Stomach (tissue), 9 donors: ENCODE data around the gene E2F2. TPM values are rescaled to one million over a fixed set of nuclear protein-coding genes. Genes with fewer than 3 reads are reported as not detected.
A peak's percentile ranks its signal among the peaks of the same experiment; 100 is the strongest.

ENCODE experiments used
- DNase-seq, 2 donors: peaks; one replicate each; pipeline versions ENCODE4 v3.0.0 to v3.0.0-alpha.2; 2013 to 2019
- H3K27ac ChIP-seq, 5 donors: fragments of 200-600 bp in 4 of 5; sonication (generic) in 4 of 5; one replicate each; pipeline ENCODE4 v1.5.1; 2013 to 2019; ENCODE audit warnings: mild to moderate bottlenecking in 1 of 5, moderate library complexity in 1 of 5
- H3K27me3 ChIP-seq, 3 donors: fragments of 200-600 bp; sonication (generic); one replicate each; pipeline ENCODE4 v1.5.1; 2017 to 2019; ENCODE audit warnings: mixed run types in 1 of 3
- H3K36me3 ChIP-seq, 4 donors: fragments of 200-600 bp; sonication (generic); 1 replicate in 3 of 4; 2 replicates in 1 of 4; pipeline ENCODE4 v1.5.1; 2016 to 2019
- H3K4me1 ChIP-seq, 4 donors: fragments of 200-600 bp; sonication (generic); one replicate each; pipeline ENCODE4 v1.5.1; 2016 to 2019
- H3K4me3 ChIP-seq, 4 donors: fragments of 200-600 bp; sonication (generic) in 3 of 4; one replicate each; pipeline ENCODE4 v1.5.1; 2016 to 2019; ENCODE audit warnings: mild to moderate bottlenecking in 1 of 4
- H3K9me3 ChIP-seq, 4 donors: fragments of 200-600 bp; sonication (generic); one replicate each; pipeline ENCODE4 v1.5.1; 2016 to 2019
- EP300 ChIP-seq: sonication (generic); formaldehyde crosslinking; IDR thresholded peaks from one replicate; pipeline ENCODE4 v1.6.1; 2017; ENCODE audit warnings: antibody characterized with exemption
- POLR2A ChIP-seq, 4 donors: fragments of 450-650 bp; IDR thresholded peaks; one replicate each; pipeline ENCODE4 v1.6.1; 2016; ENCODE audit warnings: antibody characterized with exemption in 4 of 4, control low read depth in 2 of 4, mild to moderate bottlenecking in 1 of 4, moderate library complexity in 1 of 4
- POLR2AphosphoS5 ChIP-seq, 3 donors: sonication (generic); formaldehyde crosslinking; IDR thresholded peaks; one replicate each; pipeline ENCODE4 v1.6.1; 2016; ENCODE audit warnings: antibody characterized with exemption in 3 of 3
- WGBS, 5 donors: extraction: QIAGEN DNeasy Blood & Tissue Kit in 3 of 5; methylation state at CpG; one replicate each; pipeline versions ENCODE4 v1.1.5 to v1.1.7; 2013 to 2018; 5-methylcytosine and 5-hydroxymethylcytosine counted together
- intact Hi-C: fragments of 100-400 bp; cut with DNase I; formaldehyde crosslinking; loops from one replicate; pipeline ENCODE4 v1.15.1; 2023; ENCODE audit warnings: low total_unique reads
- polyA plus RNA-seq, 3 donors: library from polyadenylated mRNA; stranded (reverse); fragments of 200-250 nt; gene quantifications; one replicate each; pipeline ENCODE4 v1.2.3, GENCODE V29; 2013
- total RNA-seq, 5 donors: library from RNA; depleted of rRNA; stranded (reverse); fragments of >200 nt; gene quantifications; one replicate each; pipeline versions ENCODE4 v1.1.0 to v1.2.3, GENCODE V29; 2014 to 2016
- TF ChIP-seq, protein P1 (sequence below), 7 experiments: fragments of 450-650 bp in 4 of 7; fragments of 200-600 bp in 3 of 7; sonication (generic) in 3 of 7; IDR thresholded peaks; one replicate each; pipeline ENCODE4 v1.5.1; 2016 to 2019; ENCODE audit warnings: antibody characterized with exemption in 7 of 7, control low read depth in 2 of 7, mild to moderate bottlenecking in 1 of 7
- donor health status: healthy with polysubstance abuse.
- donor health status: Bipolar disorder and iron deficiency.
- donor health status: healthy.

E2F2 gene
- total and polyA plus RNA-seq, 8 donors = 0.58 to 27.8 (median 2.5) TPM

DNA sequence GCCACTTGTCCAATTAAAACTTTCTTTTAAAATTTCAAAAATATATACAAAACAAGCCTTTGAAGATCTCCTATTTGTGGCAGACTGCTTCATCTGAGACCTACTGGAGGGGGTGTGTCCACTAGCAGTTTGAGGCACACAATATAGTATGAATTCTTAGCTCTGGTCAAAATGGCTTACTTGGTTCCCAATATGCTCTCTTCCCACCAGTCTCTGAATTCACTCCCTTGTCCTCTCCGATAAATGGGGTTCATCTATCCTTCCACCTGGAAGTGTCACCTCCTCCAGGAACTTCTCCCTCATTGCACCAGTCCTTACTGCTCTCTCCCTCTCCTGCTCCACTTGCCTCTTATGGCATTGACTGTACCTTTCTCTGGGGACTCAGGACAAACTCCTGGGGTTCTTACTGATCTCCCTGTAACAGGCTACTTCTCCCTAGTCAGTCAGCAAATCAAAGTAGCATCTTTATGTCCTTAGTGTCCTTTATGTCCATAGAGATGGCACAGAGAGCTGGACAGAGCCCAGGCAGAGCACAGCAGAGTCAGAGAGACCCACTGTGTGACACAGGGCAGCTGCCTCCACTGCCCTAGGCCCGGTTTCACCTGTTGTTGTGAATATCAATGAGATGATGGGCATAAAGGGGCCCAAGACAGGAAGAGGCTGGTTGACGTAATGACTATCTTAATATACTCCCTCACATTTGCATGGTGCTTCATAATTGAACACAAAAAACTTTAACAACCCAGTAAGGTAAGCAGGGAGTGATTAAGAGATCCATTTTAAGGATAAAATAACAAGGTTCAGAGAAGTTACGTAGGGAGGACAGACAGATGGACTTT lies 50.6 kb downstream of the E2F2 start:
- peak overlapping the region in 4 of 5 donors; percentile 31 to 78 (median 61) for H3K27ac ChIP-seq
- no peak for DNase-seq
- WGBS, 5 donors = 82 to 89% (median 87%) methylated on average over 4 of the region's 4 CpGs
- H3K4me1 ChIP-seq = peaks cover 26 to 76% (median 59%) of the 10 kb centered on the region in 4 donors
- no peak overlapping the region for H3K4me3 ChIP-seq
- no peak for TF ChIP-seq POLR2A (IDR thresholded peaks at IDR 0.05)
- TF ChIP-seq, protein P1, sequence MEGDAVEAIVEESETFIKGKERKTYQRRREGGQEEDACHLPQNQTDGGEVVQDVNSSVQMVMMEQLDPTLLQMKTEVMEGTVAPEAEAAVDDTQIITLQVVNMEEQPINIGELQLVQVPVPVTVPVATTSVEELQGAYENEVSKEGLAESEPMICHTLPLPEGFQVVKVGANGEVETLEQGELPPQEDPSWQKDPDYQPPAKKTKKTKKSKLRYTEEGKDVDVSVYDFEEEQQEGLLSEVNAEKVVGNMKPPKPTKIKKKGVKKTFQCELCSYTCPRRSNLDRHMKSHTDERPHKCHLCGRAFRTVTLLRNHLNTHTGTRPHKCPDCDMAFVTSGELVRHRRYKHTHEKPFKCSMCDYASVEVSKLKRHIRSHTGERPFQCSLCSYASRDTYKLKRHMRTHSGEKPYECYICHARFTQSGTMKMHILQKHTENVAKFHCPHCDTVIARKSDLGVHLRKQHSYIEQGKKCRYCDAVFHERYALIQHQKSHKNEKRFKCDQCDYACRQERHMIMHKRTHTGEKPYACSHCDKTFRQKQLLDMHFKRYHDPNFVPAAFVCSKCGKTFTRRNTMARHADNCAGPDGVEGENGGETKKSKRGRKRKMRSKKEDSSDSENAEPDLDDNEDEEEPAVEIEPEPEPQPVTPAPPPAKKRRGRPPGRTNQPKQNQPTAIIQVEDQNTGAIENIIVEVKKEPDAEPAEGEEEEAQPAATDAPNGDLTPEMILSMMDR (IDR thresholded peaks at IDR 0.05) = no peak
- TF ChIP-seq EP300 = no peak
- no peak for TF ChIP-seq POLR2AphosphoS5 (IDR thresholded peaks at IDR 0.05)
- H3K9me3 ChIP-seq = no peaks in the 10 kb centered on the region
- intact Hi-C loops = no loop called here
- peaks cover 0 to 18% (median 0%) of the 10 kb centered on the region in 3 donors for H3K27me3 ChIP-seq
- H3K36me3 ChIP-seq = no peaks in the 10 kb centered on the region

DNA sequence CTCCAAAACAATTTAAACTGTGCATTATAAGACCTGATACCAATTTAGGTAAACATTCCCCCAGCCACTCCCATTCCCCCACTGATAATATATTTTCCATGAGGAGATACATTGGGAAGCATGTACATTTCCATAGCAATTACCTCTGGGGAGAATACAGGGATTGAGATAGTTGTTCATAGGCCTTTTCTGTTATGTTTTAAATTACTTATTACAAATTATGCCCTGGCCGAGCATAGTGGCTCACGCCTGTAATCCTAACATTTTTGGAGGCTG lies 51.4 kb downstream of the E2F2 start:
- H3K36me3 ChIP-seq = no peaks in the 10 kb centered on the region
- no peak for DNase-seq
- peaks cover 27 to 76% (median 63%) of the 10 kb centered on the region in 4 donors for H3K4me1 ChIP-seq
- intact Hi-C loops = no loop called here
- no peaks in the 10 kb centered on the region for H3K9me3 ChIP-seq
- peak overlapping the region; percentile 31 to 78 (median 55) for H3K27ac ChIP-seq
- peaks cover 0 to 18% (median 0%) of the 10 kb centered on the region in 3 donors for H3K27me3 ChIP-seq
- H3K4me3 ChIP-seq = no peak overlapping the region
- no peak for TF ChIP-seq POLR2AphosphoS5 (IDR thresholded peaks at IDR 0.05)
- no peak for TF ChIP-seq EP300
- no peak for TF ChIP-seq POLR2A (IDR thresholded peaks at IDR 0.05)
- TF ChIP-seq, protein P1 (IDR thresholded peaks at IDR 0.05) = no peak
- 55 to 72% (median 58%) methylated on average over 2 of the region's 2 CpGs for WGBS, 5 donors

DNA sequence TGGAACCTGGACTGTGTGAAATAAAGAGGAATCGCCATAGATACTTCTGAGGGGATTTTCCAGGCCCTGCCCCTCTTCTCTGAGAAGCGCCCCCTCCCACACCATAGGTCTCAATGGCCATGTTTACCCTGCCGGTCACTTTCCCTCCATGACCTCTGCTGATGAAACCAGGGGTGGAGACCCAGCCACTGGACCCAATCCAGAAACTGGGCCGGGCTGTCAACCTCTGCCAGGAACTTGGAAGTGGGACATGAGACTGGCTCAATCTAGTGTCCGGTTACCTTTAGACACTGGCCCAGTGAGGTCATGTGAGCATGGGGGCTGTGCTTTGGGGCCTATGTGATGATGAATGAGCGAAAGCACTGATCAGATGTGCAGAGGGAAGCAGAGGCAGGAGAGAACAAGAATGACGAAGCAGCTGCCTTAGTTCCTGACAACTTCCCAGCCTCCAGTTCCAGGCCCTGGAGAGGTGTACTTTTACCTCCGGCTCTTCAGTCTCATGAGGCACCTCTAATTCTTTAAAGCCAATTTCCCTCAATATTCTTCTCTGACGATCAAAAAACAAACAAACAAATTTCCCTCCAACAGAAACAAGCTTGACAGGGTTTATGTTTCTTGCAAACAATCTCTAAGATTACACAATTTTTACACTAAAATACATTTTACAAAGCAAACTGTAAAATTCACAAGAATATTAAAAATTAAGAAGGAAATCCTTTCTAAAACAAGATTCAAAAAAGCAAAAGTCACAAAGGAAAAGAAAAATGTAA lies 52.0 kb downstream of the E2F2 start:
- intact Hi-C loops = no loop called here
- no peaks in the 10 kb centered on the region for H3K36me3 ChIP-seq
- peak; percentile 72 to 86 for DNase-seq
- 22 to 36% (median 23%) methylated on average over 9 of the region's 9 CpGs for WGBS, 5 donors
- no peak overlapping the region for H3K4me3 ChIP-seq
- no peaks in the 10 kb centered on the region for H3K9me3 ChIP-seq
- TF ChIP-seq POLR2A (IDR thresholded peaks at IDR 0.05) = no peak
- no peak for TF ChIP-seq EP300
- TF ChIP-seq POLR2AphosphoS5 (IDR thresholded peaks at IDR 0.05) = peak; percentile 5 to 74 (median 55)
- TF ChIP-seq, protein P1 (IDR thresholded peaks at IDR 0.05) = no peak
- H3K27ac ChIP-seq = peak overlapping the region; percentile 31 to 78 (median 55)
- H3K27me3 ChIP-seq = peaks cover 0 to 17% (median 0%) of the 10 kb centered on the region in 3 donors
- H3K4me1 ChIP-seq = peaks cover 27 to 77% (median 62%) of the 10 kb centered on the region in 4 donors

DNA sequence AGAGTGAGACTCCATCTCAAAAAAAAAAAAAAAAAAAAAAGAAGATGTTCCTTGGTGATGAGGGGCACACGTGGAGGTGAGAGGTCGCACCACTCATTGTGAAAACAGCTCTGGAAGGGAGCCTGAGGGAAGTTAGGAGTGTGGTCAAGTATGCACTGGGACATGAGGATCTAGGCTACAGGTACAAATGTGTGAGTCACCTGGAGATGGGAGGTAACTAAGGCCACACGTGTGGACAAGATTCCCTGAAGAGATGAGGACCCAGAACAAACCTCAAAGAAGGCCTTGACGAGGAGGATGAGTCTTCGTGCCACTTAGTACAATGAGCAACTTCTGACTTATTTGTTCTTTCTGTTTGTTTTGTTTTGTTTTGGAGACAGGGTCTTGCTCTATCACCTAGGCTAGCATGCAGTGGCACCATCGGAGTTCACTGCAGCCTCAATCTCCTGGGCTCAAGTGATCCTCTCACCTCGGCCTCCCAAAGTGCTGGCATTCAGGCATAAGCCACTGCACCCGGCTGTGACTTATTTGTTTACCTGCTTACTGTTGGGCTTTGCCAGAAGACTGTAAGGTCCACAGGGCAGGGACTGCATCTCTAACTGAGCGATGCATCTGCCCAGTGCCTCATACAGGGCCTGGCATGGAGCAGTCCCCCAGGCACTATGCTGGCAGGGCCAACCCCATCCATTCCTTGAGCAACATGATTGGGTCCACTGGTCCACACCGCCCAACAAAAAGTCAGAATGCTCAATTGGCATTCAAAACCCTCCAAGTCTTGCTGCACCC lies 53.5 kb downstream of the E2F2 start:
- no peak overlapping the region for H3K4me3 ChIP-seq
- H3K27ac ChIP-seq = peak overlapping the region in 2 of 5 donors; percentile 4 to 67
- H3K4me1 ChIP-seq = peaks cover 21 to 73% (median 55%) of the 10 kb centered on the region in 4 donors
- DNase-seq = no peak
- intact Hi-C loops = no loop called here
- TF ChIP-seq POLR2AphosphoS5 (IDR thresholded peaks at IDR 0.05) = no peak
- no peak for TF ChIP-seq EP300
- TF ChIP-seq, protein P1 (IDR thresholded peaks at IDR 0.05) = no peak
- no peak for TF ChIP-seq POLR2A (IDR thresholded peaks at IDR 0.05)
- no peaks in the 10 kb centered on the region for H3K9me3 ChIP-seq
- WGBS, 5 donors = 80 to 86% (median 82%) methylated on average over 10 of the region's 10 CpGs
- peaks cover 0 to 2% (median 0%) of the 10 kb centered on the region in 3 donors for H3K27me3 ChIP-seq
- H3K36me3 ChIP-seq = no peaks in the 10 kb centered on the region
